ENCODE measurements around the gene MMP11. TPM values are rescaled to one million over a fixed set of nuclear protein-coding genes. Genes with fewer than 3 reads are reported as not detected.

MMP11 gene
- total RNA-seq, 1 donor from 2014 or later: 7.6 TPM

GRCh38 chr22:23787600-23787896 lies 14.9 kb downstream of the MMP11 start:
- H3K36me3 ChIP-seq: peaks cover 0 to 10% of the 10 kb centered on the region in 2 donors

GRCh38 chr22:23787910-23788309 lies 15.3 kb downstream of the MMP11 start:
- Histone ChIP-seq H3K4me1 (peaks cover 4 to 10% of the 10 kb centered on the region in 2 donors), H3K27me3 (no peaks in the 10 kb centered on the region), H3K9me3 (no peaks in the 10 kb centered on the region), H3K36me3 (peaks cover under 1 to 13% of the 10 kb centered on the region in 2 donors), H3K4me3 (peak overlapping the region; percentile 93 to 99), H3K27ac (no peak overlapping the region)
- TF ChIP-seq CTCF (IDR thresholded peaks at IDR 0.05): no peak
- DNase-seq (ENCODE audit: low spot score in 2 of 2): no peak
- intact Hi-C loops (cut with DNase I): loop anchor here (2.0 kb wide), 1 partner anchor 15 kb away; the partner anchor contains the start of gene MMP11

More at GRCh38 chr22:23787600-23787896, 14.9 kb downstream of the MMP11 start:
- peak overlapping the region in 1 of 2 donors; percentile 100 for H3K27ac ChIP-seq
- H3K4me3 ChIP-seq: peak overlapping the region; percentile 93 to 99
- DNase-seq (ENCODE audit: low spot score in 2 of 2): no peak
- no peaks in the 10 kb centered on the region for H3K9me3 ChIP-seq
- intact Hi-C loops (cut with DNase I): no loop called here
- H3K27me3 ChIP-seq: no peaks in the 10 kb centered on the region
- no peak for TF ChIP-seq CTCF (IDR thresholded peaks at IDR 0.05)
- H3K4me1 ChIP-seq: peaks cover 4 to 10% of the 10 kb centered on the region in 2 donors

GRCh38 chr22:23789121-23789520 lies 16.5 kb downstream of the MMP11 start:
- no peak for DNase-seq (ENCODE audit: low spot score in 2 of 2)
- no peak overlapping the region for H3K27ac ChIP-seq
- TF ChIP-seq CTCF (IDR thresholded peaks at IDR 0.05): no peak

GRCh38 chr22:23789638-23790037 lies 17.0 kb downstream of the MMP11 start:
- Histone ChIP-seq H3K4me1 (peaks cover 4 to 10% of the 10 kb centered on the region in 2 donors), H3K9me3 (no peaks in the 10 kb centered on the region), H3K27ac (no peak overlapping the region), H3K36me3 (peaks cover 14 to 31% of the 10 kb centered on the region in 2 donors), H3K4me3 (no peak overlapping the region), H3K27me3 (no peaks in the 10 kb centered on the region)
- intact Hi-C loops (cut with DNase I): loop anchor here (2.0 kb wide), 1 partner anchor 17 kb away; the partner anchor contains the start of gene MMP11
- TF ChIP-seq CTCF (IDR thresholded peaks at IDR 0.05): no peak
- no peak for DNase-seq (ENCODE audit: low spot score in 2 of 2)

More at GRCh38 chr22:23789121-23789520, 16.5 kb downstream of the MMP11 start:
- intact Hi-C loops (cut with DNase I): loop anchor here (2.0 kb wide), 1 partner anchor 16 kb away; the partner anchor contains the start of gene MMP11
- H3K27me3 ChIP-seq: no peaks in the 10 kb centered on the region
- H3K4me3 ChIP-seq: no peak overlapping the region
- H3K36me3 ChIP-seq: peaks cover 8 to 25% of the 10 kb centered on the region in 2 donors
- peaks cover 4 to 10% of the 10 kb centered on the region in 2 donors for H3K4me1 ChIP-seq
- no peaks in the 10 kb centered on the region for H3K9me3 ChIP-seq

- no peak overlapping the region for H3K4me3 ChIP-seq
- intact Hi-C loops (cut with DNase I): no loop called here
- H3K9me3 ChIP-seq: no peaks in the 10 kb centered on the region
- H3K36me3 ChIP-seq: peaks cover 26 to 40% of the 10 kb centered on the region in 2 donors
- DNase-seq (ENCODE audit: low spot score in 2 of 2): no peak
- H3K27ac ChIP-seq: no peak overlapping the region
- peaks cover 4 to 9% of the 10 kb centered on the region in 2 donors for H3K4me1 ChIP-seq
- no peak for TF ChIP-seq CTCF (IDR thresholded peaks at IDR 0.05)
- H3K27me3 ChIP-seq: no peaks in the 10 kb centered on the region
These were observed 18.4 kb downstream of the MMP11 start for GRCh38 chr22:23790819-23791737.

Data from ascending aorta (tissue), 2 donors.